ENCODE measurements around the gene PTPRT.

PTPRT gene

GRCh38 chr20:43096126-43096930 is 93.4 kb downstream of the PTPRT start:
- no peak for DNase-seq

DNA sequence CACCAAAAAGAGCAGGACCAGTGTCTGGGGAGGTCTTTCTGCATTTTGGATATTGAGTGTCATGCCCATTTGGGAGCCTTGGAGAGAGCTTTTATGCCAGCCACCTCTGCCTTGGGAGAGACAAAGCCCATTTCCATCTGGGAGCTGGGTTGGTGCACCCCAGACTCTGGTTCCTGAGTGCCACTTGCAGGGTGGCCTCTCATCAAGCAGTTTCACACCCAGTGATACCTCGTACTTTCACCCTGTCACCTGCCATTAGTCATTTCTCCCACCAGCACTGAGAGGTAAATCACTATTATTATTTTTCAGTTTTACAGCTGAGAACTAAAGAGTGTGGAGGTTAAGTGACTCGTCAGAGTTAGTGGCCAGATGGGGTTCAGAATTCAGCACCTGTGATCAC is 94.7 kb downstream of the PTPRT start:
- DNase-seq = no peak

GRCh38 chr20:43092386-43093088 is 97.2 kb downstream of the PTPRT start:
- DNase-seq = no peak

DNA sequence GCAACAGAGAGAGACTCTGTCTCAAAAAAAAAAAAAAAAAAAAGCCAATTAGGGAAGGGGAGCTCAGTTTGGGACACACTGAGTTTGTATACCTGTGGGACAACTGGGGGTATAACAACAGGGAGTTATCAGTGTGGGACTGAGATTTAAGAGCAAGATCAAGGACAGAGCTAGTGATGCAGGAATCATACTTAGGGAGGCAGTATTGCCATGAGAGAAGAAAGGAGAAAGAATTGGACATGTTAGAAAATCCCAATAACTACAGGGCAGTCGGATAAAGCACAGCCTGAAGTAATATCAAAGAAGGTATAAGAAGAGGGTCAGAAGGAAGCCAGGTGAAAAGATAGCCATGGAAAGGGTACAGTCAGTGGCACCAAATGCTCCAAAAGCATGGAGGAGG is 121.2 kb downstream of the PTPRT start:
- no peak for DNase-seq

DNA sequence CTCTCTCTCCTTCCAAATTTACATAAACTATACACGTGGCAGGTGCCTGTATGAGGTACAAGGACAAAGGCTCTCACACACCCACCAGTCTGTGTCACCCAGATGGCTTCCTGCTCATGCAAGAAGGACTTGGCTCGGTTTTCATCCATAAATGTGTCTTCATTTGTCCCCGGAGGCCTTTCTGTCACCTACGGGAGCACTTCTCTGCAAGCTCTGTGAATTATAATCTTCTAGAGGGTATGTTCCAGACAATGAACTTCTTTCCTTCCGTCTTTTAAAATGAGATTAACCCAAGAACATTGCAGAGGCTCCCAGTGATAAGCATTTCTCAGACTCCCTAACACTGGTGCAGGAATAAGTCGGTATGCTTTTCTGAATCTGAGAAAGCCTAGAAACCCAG is 123.6 kb downstream of the PTPRT start:
- DNase-seq = no peak

GRCh38 chr20:43065299-43065698 is 124.4 kb downstream of the PTPRT start:
- no peak for DNase-seq

GRCh38 chr20:43058077-43058476 is 131.6 kb downstream of the PTPRT start:
- DNase-seq = no peak

DNA sequence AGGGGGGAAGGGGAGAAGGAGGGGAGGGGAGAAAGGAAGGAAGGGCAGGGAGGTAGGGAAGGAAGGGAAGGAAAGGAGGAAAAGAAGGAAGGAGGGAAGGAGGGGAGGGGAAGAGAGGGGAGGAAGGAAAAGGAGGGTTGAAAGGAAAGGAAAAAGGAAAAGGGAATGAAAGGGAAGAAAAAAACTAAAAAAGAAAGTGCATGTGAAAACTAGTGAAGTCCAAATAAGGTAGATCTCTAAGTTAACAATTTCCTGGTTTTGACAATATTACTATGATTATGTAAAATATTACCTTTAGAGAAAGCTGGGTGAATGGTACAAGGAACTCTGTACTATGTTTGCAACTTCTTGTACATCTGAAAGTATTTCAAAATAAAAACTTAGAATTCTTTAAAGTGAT is 132.4 kb downstream of the PTPRT start:
- no peak for DNase-seq

DNA sequence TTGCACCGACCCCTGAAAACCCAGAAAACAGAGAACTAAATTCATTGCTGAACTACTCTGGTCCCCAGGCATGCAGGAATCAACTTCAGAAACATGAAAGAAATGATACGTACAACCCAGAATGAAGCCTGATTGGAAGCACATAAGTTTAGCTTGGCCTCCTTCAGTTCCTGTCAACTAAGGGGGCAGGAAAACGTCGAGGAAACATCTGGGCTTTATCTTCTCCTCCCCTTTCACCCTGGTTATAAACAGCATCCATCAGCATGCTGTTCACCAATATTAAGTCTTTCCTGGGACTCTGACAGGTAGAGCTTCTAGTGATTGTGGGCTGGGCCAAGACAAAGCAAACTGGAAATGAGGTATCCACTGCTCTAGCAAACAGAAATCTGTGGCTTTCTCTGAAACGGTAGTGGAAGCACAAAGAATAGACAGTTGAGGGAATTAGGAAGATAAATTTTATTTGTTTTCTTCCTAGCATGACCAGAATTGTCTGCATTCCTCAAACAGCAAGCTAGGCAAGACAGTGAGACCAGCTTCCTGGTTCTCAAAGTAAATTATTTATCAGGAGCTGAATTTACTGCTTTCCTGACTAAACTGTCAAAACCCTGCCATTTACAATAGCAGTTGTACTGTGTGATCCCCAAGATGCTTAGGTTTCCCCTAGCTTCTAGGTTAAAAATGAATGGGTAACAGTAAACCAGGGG is 134.4 kb downstream of the PTPRT start:
- DNase-seq = no peak

- no peak for DNase-seq
Observed at GRCh38 chr20:43052532-43052931, 137.2 kb downstream of the PTPRT start.

- DNase-seq = no peak
Observed at GRCh38 chr20:43046966-43047365, 142.7 kb downstream of the PTPRT start.

- DNase-seq = no peak
Observed at GRCh38 chr20:43043887-43044286, 145.8 kb downstream of the PTPRT start.

DNA sequence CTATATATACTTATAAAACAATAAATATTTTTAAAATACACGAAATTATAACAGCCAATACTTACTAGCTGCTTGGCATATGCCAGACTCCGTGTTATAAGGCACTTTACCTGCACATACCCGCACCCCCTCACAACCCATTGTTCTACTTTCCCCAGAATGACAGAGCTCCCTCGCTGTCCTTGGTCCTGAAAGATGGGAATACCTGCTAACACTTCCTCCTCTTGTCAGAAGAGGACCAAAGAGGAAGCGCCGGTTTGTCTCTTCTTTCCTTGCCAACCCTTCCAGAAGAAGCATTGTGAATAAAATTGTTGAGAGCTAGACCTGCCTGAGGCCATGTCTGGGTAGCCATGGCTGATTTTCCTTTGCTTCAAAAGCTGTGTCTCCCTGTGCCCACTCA is 149.3 kb downstream of the PTPRT start:
- DNase-seq = no peak

DNA sequence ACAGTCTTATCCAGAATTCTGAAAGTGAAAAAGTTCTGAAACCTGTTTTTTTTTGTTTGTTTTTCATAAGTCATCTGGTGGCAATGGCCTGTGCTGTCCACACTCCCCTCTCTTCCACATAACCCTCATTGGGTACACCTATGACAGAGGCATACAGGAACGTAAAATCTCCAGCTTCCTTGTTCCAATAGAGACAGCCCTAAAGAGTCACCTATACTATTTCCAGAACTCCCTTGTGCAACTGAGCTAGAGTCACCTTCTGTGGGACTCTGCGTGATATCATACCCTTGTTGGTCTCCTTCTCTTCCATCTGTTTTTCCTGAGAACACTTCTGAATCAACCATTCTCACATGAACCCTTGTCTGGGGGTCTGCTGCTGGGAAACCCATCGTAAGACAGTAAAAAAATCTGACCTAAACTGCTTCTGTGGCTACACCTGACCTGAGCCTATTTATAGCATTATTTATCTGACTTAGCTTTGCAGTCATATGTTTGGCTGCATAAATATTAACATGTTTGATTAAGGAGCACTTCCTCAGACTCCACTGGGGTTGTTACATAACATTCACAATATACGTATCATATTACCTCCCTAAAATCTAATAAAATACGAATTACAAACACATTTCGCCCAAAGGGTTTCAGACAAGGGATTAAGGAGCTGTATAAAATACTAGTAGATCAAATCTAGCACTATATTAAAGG is 151.9 kb downstream of the PTPRT start:
- no peak for DNase-seq

GRCh38 chr20:43034981-43035724 is 154.6 kb downstream of the PTPRT start:
- DNase-seq = no peak

- no peak for DNase-seq
Observed at GRCh38 chr20:43032459-43032858, 157.2 kb downstream of the PTPRT start.

GRCh38 chr20:43029176-43029575 is 160.5 kb downstream of the PTPRT start:
- no peak for DNase-seq

DNA sequence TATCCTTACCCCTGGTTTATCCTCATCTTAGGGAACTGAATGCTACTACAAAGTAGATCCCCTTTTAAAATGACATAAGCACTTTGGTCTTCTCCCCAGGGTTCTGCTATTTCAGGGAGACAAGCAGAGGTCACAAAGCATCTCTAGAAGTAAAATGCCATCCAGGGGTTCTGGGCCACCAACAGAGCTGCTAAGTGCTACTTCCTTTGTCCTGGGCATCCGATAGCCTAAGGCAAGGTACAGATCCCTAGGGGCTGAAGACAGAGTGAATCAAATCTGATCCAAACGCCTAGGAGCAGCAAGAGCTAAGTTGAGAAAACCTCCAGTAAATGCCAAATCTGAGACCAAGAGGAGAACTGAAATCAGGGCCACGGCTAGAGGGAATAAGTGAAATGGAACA is 161.2 kb downstream of the PTPRT start:
- DNase-seq = no peak

DNA sequence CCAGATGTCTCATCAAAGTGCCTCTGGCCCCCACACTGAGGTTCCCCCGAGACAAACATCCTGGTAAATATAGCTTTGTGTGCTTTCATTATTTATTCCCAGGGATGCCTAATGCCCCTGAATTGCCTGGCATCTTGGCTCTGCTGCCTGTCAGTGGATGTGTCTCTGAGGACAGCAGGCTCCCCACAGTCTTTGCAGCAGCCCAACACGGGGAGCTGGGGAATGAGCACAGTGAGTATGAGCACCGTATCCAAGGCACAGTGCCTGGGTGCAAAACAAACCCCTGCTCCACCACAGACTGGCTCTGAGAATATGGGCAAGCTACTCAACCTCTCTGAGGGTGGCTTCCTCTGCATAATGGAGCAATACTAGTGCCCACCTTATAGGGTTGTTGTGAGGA is 165.9 kb downstream of the PTPRT start:
- DNase-seq = no peak

DNA sequence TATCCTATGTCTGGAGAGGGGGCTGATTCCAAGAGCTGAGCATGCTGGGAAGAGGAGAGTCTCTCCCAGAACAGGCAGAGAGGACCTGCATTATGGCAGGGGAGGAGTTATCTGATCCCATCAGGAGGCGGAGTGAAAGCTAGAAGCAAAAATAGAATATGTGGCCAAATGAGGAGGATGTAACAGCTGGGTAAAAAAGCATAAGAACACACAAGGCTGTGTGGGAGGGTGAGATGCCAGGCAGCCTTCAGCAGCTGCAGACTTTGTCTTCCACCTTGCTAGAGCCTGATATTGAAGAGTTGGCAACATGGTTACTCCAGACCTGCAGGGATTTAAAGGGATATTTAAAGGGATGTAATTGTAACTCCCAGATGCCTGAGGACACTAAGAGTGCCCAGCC is 167.1 kb downstream of the PTPRT start:
- DNase-seq = no peak

DNA sequence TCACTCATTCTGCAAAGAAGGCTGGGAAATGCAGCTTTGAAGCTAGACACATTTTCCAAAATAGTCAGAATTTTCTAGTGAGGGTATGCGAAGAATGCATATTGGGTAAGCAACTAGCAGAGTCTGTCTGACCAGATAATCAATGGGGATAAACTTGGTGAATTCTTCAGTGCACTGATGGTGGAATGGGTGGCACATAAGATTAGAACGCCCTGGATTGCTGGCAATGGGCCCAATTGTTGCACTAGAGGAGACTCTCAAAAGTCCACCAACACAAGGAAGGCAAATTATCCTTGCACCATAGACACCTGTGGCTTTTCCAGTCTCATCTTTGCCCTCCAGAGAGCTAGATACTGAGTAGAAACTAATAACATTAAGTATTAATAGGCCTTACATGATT is 167.6 kb downstream of the PTPRT start:
- DNase-seq = no peak

- DNase-seq = no peak
Observed at GRCh38 chr20:43017241-43018030, 172.3 kb downstream of the PTPRT start.
